Upper lobe of left lung (tissue), 4 donors: ENCODE results near the gene TBX19.

Experiments used
- CTCF ChIP-seq, 6 experiments: fragments of 450-650 bp in 4 of 6; fragments of 200-600 bp in 2 of 6; sonication (generic) in 2 of 6; IDR thresholded peaks; one replicate each; pipeline ENCODE4 v1.5.1; 2016 to 2019; ENCODE audit warnings: antibody characterized with exemption in 6 of 6
- EP300 ChIP-seq, 4 donors: sonication (generic); formaldehyde crosslinking; IDR thresholded peaks; one replicate each; pipeline ENCODE4 v1.5.1; 2017; ENCODE audit warnings: antibody characterized with exemption in 4 of 4, control low read depth in 2 of 4
- POLR2A ChIP-seq, 4 donors: fragments of 450-650 bp; IDR thresholded peaks; one replicate each; pipeline ENCODE4 v1.5.1; 2016 to 2017; ENCODE audit warnings: antibody characterized with exemption in 4 of 4, mild to moderate bottlenecking in 2 of 4
- POLR2AphosphoS5 ChIP-seq, 2 donors: sonication (generic); formaldehyde crosslinking; IDR thresholded peaks; one replicate each; pipeline ENCODE4 v1.5.1; 2017; ENCODE audit warnings: antibody characterized with exemption in 2 of 2

GRCh38 chr1:168298446-168298845 lies 17.8 kb downstream of the TBX19 start:
- no peak for TF ChIP-seq CTCF (IDR thresholded peaks at IDR 0.05)
- TF ChIP-seq POLR2A (IDR thresholded peaks at IDR 0.05): no peak
- no peak for TF ChIP-seq EP300 (IDR thresholded peaks at IDR 0.05)
- TF ChIP-seq POLR2AphosphoS5 (IDR thresholded peaks at IDR 0.05): no peak
